Brain microvascular endothelial cell (primary cell): ENCODE results near the gene TMEM212.

Experiments
- DNase-seq: peaks from one replicate; pipeline ENCODE4 v3.0.0-alpha.2; 2020
- H3K27ac ChIP-seq: fragments of 250-450 bp; sonication (Bioruptor Pico); 2 replicates; pipeline ENCODE4 v1.5.1; 2020; ENCODE audit warnings: mild to moderate bottlenecking, moderate library complexity
- H3K27me3 ChIP-seq: fragments of 250-450 bp; sonication (Bioruptor Pico); replicated peaks from 2 replicates; pipeline ENCODE4 v1.5.1; 2020; ENCODE audit warnings: mild to moderate bottlenecking
- H3K36me3 ChIP-seq: fragments of 250-450 bp; sonication (Bioruptor Pico); replicated peaks from 2 replicates; pipeline ENCODE4 v1.5.1; 2020; ENCODE audit warnings: mild to moderate bottlenecking
- H3K4me3 ChIP-seq: 2 replicates; pipeline ENCODE4 v1.5.1; 2011; ENCODE audit warnings: low read depth, mild to moderate bottlenecking, control low read depth, low read length, moderate library complexity
- in situ Hi-C: cut with HindIII; loops from 2 replicates; pipeline ENCODE4 v1.10.0; 2017; ENCODE audit warnings: low sequenced_read_pairs, low pct_ligation_motif_present
- TF ChIP-seq, protein P1 (sequence below): IDR thresholded peaks from 2 replicates; pipeline ENCODE4 v1.5.1; 2011; ENCODE audit warnings: low read depth, mild to moderate bottlenecking, moderate library complexity, low read length, control low read depth, inconsistent platforms; ENCODE audit errors: missing control alignments

The TMEM212 gene

DNA sequence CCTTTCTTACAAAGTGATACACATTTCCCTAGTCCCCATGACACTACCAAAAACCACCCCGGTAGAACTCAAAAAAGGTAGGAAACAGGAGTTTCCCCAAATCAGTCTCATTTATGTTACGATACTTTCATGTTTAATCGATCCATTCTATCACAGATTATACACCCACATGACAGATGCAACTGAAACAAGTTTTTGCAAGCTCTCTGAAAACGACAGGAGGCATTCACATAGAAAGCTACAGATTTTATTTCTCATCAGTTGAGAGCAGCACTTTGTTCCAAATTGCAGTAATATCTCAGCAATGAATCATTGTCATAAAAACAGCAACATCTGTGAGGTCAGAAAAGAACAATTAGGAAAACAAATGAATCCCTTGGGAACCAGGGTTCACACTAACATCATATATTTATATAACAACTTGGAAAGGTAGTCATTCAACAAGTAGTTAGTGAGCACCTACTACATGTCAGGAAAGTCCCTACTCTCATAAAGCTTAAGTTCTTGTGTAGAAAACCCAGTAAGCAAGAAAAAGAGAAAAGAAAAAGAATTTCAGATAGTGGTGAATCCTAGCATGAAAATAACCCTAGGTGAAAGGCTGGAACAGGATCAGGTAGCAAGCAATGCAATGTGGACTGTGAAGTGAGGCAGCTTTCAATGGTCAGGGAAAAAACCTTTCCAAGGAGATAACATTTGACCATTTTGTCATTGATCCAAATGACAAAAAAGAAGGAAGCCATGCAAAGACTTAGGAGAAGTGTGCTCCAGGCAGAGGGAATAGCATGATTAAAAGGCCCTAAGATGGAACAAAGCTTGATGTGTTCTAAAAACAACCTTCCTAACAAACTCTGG is 41.2 kb upstream of the TMEM212 start:
- in situ Hi-C loops = no loop called here
- no peak overlapping the region for H3K4me3 ChIP-seq
- H3K36me3 ChIP-seq = no peaks in the 10 kb centered on the region
- DNase-seq = peak; percentile 85
- H3K27ac ChIP-seq = peak overlapping the region; percentile 98
- no peaks in the 10 kb centered on the region for H3K27me3 ChIP-seq
- TF ChIP-seq, protein P1, sequence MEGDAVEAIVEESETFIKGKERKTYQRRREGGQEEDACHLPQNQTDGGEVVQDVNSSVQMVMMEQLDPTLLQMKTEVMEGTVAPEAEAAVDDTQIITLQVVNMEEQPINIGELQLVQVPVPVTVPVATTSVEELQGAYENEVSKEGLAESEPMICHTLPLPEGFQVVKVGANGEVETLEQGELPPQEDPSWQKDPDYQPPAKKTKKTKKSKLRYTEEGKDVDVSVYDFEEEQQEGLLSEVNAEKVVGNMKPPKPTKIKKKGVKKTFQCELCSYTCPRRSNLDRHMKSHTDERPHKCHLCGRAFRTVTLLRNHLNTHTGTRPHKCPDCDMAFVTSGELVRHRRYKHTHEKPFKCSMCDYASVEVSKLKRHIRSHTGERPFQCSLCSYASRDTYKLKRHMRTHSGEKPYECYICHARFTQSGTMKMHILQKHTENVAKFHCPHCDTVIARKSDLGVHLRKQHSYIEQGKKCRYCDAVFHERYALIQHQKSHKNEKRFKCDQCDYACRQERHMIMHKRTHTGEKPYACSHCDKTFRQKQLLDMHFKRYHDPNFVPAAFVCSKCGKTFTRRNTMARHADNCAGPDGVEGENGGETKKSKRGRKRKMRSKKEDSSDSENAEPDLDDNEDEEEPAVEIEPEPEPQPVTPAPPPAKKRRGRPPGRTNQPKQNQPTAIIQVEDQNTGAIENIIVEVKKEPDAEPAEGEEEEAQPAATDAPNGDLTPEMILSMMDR = no peak

DNA sequence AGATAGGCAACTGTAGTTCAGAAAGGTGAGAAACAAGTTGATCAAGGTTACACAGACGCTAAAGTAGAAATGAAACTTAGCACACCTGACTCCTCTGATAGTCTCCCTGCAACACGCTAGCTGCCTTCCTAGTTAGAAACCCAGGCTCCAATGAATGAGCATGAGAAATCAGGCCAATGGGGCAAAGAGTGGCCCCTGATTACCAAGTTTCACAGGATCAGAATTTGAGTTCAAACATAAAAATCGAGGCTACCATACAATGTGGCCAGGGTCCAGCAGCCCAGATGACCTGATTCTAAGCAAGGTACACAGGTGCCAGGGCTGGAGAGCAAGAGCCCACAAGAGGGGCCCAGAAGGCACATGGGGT is 40.6 kb upstream of the TMEM212 start:
- Histone ChIP-seq H3K27me3 (no peaks in the 10 kb centered on the region), H3K36me3 (no peaks in the 10 kb centered on the region), H3K27ac (peak overlapping the region; percentile 98), H3K4me3 (no peak overlapping the region)
- in situ Hi-C loops = no loop called here
- TF ChIP-seq, protein P1 = no peak
- no peak for DNase-seq

DNA sequence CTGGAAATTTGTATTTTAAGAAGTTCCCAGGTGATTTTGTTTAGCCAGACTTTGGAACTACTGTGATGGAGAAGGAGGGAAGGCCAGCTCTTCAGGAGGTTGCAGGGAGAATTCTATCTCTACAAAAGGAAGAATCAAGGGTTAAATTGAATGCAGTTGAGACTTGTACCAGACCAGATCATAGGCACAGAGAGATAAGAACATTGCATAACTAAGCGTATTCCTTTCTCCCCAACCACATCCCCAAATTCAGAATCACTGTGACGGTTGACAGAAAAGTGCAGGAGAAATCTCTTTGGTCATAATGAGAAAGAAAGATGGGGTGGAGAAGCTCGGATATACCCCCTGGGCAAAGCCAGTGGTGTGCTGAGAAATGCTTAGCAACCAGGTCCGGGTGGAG is 40.1 kb upstream of the TMEM212 start:
- Histone ChIP-seq H3K27ac (peak overlapping the region; percentile 98), H3K4me3 (no peak overlapping the region), H3K27me3 (no peaks in the 10 kb centered on the region), H3K36me3 (no peaks in the 10 kb centered on the region)
- TF ChIP-seq, protein P1 = no peak
- DNase-seq = no peak
- in situ Hi-C loops = no loop called here

DNA sequence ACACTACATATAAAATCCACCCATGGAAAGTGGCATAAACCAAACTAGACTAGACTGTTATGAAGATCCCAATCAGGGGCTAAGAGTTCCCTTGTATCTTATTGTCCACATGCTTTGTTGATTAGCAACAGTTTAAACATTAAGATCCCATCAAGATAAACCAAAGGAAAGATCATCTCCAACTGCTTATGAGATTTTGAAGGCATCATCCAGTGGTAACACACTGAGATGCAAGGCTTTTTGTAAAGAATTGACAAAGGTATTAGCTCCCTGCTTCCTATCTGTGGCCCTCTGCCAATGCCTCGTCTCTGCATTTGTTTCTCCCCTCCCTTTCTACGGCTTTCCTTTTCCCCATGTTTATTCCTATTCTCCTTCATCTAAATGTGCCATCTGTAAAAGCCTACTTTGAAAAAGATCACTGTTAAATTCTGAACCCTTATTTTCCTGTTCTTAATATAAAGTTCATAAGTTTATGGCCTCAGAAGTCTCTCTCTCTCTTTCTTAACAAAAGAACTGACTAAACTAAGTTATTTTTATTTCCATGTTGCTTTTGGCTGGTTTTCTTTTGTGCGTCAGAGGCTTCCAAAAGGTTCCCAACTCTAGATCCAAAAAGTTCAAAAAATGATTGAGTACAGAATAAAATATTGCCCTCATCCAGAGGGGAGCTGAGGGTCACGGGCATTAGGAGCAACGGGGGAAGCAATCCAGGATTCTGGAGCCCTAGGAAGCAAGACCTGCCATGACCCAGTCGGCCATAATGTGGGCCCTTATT is 38.3 kb upstream of the TMEM212 start:
- Histone ChIP-seq H3K27me3 (no peaks in the 10 kb centered on the region), H3K36me3 (no peaks in the 10 kb centered on the region), H3K27ac (peak overlapping the region; percentile 98), H3K4me3 (no peak overlapping the region)
- TF ChIP-seq, protein P1 = no peak
- peak; percentile 69 for DNase-seq
- in situ Hi-C loops = no loop called here

DNA sequence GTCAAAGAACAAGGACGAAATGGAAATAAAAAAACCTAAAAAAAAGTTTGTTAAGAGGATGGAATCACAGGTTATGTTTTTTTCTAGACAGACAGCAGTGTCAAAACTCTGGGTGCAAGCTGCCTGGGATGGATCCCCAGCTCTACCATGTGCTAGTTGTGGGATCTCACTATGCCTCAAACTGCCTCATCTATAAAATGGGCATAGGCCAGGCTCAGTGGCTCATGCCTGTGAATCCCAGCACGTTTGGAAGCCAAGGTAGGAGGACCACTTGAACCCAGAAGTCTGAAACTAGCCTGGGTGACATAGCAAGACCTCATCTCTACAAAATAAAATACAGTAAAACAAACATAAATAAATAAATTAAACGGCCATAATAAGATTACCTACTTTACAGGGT is 37.5 kb upstream of the TMEM212 start:
- H3K4me3 ChIP-seq = no peak overlapping the region
- no peaks in the 10 kb centered on the region for H3K36me3 ChIP-seq
- TF ChIP-seq, protein P1 = no peak

More for the DNA sequence above, 37.5 kb upstream of the TMEM212 start:
- in situ Hi-C loops = no loop called here
- DNase-seq = no peak
- Histone ChIP-seq H3K27me3 (no peaks in the 10 kb centered on the region), H3K27ac (peak overlapping the region; percentile 98)
